AG20443 (cell line): Measurements from ENCODE around the gene DSE.

Experiments used
- DNase-seq: peaks from one replicate; pipeline ENCODE4 v3.0.0; 2012; ENCODE audit warnings: low spot score, mixed read lengths

The DSE gene

GRCh38 chr6:116413357-116413756, 42.6 kb downstream of the DSE start:
- no peak for DNase-seq

- DNase-seq = no peak
Observed at GRCh38 chr6:116417661-116418060, 46.9 kb downstream of the DSE start.

GRCh38 chr6:116419069-116419786, 48.5 kb downstream of the DSE start:
- no peak for DNase-seq

- no peak for DNase-seq
Observed at GRCh38 chr6:116420341-116420740, 49.6 kb downstream of the DSE start.

- DNase-seq = no peak
Observed at GRCh38 chr6:116422238-116422637, 51.5 kb downstream of the DSE start.

GRCh38 chr6:116424001-116424400, 53.3 kb downstream of the DSE start:
- DNase-seq = peak; percentile 57

DNA sequence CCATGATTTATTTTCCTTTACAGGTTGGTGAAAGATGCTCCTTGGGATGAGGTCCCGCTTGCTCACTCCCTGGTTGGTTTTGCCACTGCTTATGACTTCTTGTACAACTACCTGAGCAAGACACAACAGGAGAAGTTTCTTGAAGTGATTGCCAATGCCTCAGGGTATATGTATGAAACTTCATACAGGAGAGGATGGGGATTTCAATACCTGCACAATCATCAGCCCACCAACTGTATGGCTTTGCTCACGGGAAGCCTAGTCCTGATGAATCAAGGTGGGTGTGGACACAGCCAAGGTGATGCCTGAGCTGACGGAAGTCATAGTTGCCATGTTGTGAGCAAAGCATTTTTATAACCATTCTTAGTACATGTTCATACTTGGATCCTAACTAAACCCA, 55.8 kb downstream of the DSE start:
- DNase-seq = no peak

- no peak for DNase-seq
Observed at GRCh38 chr6:116429111-116429510, 58.4 kb downstream of the DSE start.

GRCh38 chr6:116430860-116431259, 60.1 kb downstream of the DSE start:
- no peak for DNase-seq

- DNase-seq = no peak
Observed at GRCh38 chr6:116431964-116432595, 61.3 kb downstream of the DSE start.

DNA sequence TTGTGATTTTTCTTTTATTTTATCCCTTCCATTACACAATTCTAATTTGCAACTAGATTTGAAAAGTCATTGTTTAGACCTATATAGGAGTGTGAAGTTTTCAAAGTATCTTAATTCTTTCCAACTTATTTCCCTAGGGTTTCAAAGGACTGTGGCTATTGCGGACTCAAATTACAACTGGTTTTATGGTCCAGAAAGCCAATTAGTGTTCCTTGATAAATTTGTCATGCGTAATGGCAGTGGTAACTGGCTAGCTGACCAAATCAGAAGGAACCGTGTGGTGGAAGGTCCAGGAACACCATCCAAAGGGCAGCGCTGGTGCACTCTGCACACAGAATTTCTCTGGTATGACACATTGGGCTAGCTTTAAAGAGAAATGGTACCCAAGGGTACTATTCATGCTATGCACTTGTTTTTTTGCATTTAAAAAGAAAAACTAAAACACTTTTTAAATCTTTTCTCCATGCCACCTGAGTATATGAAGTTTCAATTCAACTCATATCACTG, 62.5 kb downstream of the DSE start:
- DNase-seq = no peak

GRCh38 chr6:116434056-116434725, 63.4 kb downstream of the DSE start:
- no peak for DNase-seq

DNA sequence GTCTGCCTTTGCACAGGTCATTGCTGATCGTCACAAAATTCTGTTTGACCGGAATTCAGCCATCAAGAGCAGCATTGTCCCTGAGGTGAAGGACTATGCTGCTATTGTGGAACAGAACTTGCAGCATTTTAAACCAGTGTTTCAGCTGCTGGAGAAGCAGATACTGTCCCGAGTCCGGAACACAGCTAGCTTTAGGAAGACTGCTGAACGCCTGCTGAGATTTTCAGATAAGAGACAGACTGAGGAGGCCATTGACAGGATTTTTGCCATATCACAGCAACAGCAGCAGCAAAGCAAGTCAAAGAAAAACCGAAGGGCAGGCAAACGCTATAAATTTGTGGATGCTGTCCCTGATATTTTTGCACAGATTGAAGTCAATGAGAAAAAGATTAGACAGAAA, 65.8 kb downstream of the DSE start:
- DNase-seq = no peak

GRCh38 chr6:116437656-116438055, 66.9 kb downstream of the DSE start:
- no peak for DNase-seq

- DNase-seq = no peak
Observed at GRCh38 chr6:116438590-116439448, 68.1 kb downstream of the DSE start.

- DNase-seq = no peak
Observed at GRCh38 chr6:116439522-116440051, 68.8 kb downstream of the DSE start.

GRCh38 chr6:116443105-116443504, 72.4 kb downstream of the DSE start:
- no peak for DNase-seq

- peak; percentile 42 for DNase-seq
Observed at GRCh38 chr6:116444092-116444491, 73.3 kb downstream of the DSE start.

- no peak for DNase-seq
Observed at GRCh38 chr6:116444575-116444974, 73.8 kb downstream of the DSE start.

- no peak for DNase-seq
Observed at GRCh38 chr6:116445102-116445501, 74.4 kb downstream of the DSE start.

GRCh38 chr6:116446399-116446798, 75.7 kb downstream of the DSE start:
- peak; percentile 26 for DNase-seq

GRCh38 chr6:116447052-116447451, 76.3 kb downstream of the DSE start:
- no peak for DNase-seq
